ENCODE results near the gene RAB31.

The RAB31 gene

DNA sequence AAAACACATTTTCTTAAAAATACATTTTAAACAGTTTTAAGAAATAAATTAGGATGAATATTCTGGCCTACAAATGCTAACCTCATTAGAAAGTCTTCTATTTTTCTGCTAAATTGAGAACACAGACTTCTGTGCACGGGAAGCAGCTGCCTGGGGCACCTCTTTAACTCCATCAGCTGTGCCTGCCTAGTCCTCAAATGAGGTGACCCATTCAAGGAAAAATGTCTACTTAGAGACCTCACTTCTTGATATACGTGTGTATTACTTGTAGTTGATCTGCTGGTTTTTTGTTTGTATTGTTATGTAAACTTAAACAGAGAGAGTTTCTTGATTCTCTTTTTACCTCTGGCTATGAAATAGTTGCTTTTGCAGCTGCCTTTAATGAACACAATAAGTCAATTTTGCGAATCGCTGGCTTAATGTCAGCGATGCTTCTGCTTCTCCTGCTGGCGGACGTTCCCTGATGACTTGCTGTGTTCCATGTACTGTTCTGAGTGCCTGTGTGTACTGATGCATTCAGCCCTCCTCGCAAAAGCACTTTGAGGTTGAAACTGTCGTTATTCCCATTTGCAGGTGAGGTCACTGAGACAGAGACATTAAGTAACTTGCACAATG is 88.9 kb downstream of the RAB31 start:
- DNase-seq = no peak

DNA sequence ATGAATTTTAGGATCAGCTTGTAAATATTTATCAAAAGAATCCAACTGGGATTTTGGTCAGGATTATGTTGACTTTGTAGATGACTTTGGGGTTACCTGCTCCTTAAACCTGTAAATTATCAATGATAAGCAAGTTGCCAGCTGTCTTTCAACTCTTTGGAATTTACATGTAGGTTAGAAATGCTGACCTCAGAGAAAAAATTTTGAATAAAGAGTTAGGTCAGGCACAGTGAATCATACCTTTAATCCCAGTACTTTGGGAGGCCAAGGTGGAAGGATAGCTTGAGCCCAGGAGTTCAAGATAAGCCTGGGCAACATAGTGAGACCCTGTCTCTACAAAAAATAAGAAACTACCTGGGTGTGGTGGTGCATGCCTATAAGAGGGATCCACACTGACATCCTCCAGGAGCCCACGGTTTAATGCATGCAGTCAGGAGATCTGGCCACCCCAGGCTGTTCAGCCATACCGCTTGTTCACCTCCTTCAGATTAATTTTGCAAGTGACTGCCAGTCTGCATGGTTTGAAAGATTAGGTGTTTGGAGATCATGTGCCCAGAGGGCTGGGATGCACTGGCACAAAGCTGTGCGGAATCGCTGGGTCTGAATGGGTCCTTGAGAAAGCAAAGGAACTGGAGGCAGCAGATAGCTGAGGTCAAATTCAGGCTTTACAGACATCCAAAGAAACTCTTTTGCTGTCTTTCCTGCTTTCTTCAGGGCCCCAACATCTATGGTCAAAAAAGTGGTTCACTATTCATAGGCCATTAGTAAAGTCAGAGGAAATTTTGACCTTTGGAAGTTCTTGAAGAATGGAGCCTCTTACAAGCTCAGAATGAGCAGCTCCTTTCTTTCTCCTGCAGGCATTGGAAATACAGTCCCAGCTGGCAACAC is 94.3 kb downstream of the RAB31 start:
- no peak for DNase-seq

DNA sequence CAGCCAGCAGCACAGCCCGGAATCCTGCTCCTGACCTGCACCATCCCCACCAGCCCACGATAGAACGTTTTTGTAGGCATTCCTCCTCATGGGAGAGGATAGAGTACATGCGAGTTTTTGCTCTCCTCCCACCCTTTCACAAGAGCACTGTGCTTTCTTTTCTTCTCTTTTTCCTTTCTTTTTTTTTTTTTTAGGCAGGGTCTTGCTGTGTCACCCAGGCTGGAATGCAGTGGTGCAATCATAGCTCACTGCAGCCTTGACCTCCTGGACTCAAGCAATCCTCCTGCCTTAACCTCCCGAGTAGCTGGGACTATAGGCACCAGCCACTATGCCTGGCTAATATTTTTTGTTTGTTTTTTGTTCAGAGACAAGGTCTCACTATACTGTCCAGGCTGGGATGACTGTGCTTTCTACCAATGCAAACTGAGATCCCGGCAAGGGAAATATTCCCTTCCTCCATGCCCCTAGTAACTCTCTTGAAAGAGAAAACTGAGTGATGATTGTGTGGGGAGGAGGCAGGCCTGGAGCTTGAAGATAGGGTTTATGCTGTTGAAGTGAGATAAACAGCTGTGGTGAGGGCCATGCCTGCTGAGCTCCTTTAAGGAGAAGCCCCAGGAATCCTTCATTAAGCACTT is 95.1 kb downstream of the RAB31 start:
- no peak for DNase-seq

DNA sequence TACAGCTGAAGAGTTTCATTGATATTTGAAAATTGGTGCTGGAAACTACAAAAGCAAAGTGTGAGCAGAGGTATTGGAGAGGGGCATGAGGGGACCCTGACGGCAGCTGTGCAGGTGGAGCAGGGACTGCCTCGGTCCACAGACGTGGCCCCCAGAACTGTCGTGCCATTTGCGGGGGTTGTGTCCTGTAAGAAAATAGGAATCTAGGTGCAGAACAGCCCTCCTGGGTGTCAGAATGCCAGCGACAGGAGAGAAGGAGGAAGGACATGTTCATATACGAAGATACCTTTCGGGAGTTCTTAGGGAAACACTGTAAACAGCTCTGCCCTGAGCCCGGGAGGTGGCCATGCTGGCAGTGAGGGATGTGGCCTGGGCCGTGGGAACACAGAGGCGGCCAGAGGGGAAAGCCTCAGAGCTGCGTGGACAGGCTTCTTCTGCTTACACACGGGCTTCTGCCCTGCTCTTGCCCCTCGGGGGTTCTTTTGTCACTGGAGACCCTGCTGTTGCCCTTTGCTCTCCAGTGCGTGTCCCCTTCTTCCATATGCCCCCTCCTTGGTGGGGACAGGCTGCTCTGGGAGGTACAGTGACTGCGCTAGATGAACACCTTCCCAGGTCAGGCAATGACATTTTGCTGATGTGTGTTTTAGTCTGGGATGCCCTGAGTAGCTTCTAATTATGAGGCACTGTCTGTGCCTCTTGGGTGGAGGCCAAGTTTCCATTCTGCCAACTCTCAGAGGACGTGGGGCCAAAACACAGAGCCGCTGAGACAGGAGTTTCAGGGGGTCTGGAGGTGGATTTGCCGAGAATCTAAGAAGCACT is 95.8 kb downstream of the RAB31 start:
- DNase-seq = no peak

DNA sequence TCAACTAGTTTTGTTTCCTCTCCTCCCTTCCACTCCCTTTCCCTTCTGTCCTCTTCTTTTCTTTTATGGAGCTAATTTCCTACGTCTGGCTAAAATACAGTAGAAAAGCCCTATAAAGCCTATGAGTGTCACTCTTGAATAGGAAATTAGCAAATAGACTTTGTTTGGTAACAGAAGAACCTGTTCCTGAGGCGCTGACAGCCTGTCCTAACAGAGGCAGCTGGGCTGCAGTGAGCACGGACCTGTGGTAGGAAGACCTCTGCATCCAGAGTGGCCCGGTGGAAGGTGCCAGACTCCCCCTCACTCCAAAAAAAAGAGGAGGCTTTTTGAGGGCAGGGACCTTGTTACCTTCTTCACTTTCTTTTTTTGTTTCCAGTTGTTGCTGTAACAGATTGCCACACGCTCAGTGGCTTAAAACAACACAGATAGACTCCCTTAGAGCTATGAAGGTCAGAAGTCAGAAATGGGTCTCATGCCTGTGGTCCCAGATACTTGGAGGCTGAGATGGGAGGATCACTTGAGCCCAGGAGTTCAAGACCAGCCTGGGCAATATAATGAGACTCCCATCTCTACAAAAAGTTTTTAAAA is 96.5 kb downstream of the RAB31 start:
- DNase-seq = no peak

DNA sequence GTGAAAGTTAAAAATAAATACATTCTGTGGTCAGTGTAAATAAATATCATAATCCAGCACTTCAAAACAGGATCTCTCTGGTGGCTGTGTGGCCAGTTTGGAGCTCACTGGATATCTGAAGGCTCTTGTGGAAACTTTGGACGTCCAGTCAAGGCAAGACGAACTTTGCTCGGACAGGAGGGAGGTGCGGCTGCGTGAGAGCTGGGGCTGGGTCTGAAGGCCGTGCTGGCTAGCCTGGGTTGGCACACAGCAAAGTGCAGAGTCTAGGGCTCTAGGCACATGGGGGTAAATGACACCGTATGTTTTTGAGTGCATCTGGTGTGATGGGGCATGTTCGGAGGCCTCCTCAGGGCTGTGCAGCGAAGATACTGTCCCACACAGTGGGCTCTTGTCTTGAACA is 98.8 kb downstream of the RAB31 start:
- no peak for DNase-seq

DNA sequence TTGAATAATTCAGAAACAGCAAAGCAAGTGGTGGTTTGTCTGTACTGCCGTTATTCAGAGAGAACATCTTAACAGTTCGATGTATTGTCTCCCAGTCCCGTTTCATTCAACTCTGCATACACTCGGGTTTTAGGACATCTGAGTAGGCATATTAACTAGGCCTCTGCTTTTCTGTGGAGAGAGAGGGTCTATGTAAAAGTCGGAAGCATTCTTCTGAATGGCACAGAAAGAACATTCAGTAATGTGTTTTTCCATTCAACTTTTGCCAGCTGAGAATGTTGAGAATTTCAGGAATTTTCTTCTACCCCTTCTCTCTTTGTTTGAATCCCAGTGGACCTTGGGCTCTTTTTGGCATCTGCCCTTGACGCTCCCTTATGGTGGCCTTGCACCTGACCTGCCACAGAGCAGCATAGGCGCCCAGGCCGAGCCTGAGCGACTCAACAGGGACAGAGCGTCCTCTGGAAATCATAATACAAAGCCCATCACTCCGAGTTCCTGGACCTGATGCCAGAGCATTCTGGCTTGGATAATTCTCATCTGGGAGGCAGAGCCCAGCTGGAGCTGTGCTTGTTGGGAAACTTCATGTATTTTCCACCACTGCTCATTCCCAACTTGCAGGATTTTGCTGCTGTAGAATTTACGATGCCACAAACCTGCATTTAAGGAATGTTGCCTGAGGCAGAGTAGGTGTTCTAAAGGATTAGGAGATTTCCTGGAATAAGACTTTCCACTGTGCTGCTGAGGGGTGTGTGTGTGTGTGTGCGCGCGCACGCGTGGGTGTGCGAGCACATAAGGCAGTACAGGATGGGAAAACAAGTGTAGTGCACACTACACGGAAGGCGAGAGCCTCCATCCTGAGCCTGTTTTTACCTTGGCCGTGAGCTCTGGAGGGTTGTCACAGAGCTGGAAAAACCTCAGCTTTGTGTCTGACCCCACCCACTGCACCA is 100.5 kb downstream of the RAB31 start:
- DNase-seq = no peak

DNA sequence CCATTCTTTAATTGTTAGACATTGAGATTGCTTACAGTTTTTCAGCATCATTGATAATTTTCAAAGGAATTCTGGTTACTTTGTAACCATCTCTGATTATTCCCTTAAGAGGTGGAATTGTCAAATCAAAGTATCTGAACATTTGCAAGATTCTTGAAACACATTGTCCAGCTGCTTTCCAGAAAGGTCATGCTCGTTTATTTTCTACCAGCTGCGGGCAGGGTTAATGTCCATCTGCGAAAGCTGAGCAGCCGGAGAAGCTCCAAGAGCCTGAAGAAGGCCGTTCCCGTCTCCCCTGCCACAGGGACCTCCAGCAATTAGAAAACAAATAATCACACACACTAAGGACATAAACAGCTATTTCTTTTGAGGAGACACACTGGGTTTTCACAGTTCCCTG is 101.6 kb downstream of the RAB31 start:
- no peak for DNase-seq

DNA sequence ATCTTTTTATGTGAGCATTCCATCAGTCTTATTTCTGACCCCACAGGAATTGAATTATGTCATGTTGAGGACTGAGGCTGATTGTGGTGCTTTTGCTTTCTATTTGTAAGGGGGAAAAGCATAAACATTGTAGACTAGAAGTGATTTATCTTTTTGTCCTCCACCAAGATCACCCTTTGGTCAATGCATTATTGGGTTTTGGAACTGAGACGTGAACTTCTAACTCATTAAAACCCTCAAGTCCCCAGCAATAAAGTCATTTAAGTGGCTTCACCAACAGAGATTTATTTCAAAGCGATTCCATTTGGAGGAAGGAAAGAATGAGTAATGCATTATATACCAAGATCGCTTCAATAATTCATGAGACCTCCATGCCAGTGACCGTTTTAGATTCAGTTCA is 102.2 kb downstream of the RAB31 start:
- DNase-seq = no peak

DNA sequence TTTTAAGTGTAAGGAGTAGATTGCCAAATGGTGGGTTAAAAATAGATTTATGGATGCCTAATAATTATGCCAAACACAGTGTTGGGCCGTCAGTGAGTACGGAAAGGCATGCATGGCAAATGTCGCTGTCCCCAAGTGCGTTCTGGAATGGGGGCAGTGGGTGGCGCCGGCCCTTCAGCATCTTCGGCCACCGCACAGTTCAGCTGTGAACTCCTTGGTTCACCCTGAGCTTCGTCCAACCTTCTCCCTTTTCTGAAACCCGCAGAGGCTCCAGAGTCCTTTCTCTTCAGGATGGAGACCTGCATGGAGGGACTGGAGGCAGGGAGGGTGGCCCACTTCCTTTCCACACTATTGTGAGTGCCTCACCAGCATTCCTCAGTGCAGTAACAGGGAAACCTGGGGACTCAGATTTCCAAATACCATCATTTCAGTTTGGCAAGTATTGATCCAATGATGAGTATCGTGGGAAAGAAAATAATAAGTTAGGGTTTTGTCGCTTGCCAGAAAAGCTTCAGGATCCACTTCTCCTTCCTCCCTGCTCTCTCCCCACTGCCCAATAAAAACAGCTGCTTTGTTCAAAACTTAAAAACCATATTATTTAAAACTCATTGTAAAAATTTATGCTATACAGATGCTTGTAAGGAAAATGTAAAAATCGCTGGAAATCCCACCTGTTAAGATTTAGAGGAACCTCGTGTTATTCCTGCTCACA is 103.0 kb downstream of the RAB31 start:
- DNase-seq = no peak

DNA sequence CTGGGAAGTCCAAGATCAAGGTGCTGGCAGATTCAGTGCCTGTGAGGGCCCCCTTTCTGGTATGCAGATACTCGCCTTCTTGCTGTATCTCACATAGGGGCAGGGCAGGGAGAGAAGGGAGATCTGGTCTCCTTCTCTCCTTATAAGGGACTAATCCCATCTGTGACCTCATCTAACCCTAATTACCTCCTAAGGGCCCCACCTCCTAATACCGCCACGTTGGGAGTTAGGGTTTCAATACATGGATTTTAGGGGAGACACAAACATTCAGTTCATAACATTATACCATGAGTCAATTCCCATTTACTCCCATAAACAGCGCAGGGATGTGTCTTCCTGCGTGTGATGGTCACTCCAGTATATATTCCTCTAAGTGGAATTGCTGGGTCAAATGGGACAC is 103.9 kb downstream of the RAB31 start:
- no peak for DNase-seq

DNA sequence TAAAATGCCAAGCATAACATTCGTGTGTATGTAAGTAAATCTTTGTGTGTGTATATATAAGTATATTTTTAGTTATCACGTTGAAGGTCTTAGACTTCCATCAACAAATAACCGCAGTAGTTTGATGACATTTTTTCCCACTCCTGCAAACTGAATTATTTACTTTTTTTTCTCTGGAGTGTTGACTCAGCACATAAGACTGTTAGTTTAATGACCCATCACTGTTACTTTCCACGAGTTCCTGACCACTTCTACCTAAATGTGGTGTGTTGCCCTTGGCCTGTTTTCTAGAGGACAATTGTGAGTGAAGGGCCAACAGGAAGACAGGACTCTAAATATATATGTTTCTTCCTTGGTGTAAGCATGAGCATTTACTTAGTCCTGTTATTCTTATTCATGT is 106.3 kb downstream of the RAB31 start:
- no peak for DNase-seq

DNA sequence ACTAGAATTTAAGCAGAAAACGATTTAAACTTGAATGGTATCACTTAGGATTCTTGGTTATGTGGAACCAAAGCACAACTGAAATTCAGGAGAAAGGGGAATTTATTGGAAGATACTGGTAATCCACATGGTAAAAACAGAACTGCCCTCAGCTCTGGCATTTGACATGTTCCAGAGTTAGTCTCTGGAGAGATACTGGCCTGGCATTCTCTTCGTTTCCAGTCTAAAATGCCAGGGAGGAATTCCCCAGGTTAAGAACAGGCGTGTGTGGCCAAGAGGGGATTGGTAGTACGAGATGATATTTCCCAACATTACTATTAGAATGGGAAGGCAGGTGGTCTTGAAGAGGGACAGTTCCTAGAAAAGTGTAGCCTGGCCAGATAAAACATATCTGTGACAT is 109.2 kb downstream of the RAB31 start:
- DNase-seq = no peak

DNA sequence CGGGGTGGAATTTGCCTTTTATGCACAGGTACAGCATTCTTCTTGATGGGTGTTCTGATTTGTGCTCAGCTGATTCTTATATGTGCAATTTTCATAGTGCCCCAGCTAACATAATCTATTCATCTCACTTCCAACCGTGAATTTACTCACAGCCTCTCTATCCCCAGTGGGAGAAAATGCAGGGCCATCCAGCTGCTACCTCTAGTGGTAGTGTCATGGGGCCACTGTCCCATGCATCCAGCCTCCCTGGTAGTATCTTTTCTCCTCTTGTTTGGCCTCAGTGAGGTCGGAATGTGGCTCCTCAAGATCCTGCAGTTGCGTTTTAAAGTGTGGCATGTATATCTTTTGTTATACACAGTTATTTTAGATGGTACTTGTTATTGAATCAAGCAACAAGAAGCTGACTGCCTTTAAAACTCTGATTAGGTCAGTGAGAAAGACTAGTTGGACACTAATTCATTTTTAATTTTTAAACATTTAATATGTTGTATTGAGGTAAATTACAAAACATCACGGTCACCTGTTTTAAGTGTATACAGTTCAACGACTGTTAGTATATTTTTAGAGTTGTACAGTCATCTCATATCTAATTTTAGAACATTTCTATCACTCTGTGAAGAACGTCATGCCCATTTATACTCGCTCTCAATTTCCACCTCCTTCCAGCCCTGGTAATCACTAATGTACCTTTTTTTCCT is 109.8 kb downstream of the RAB31 start:
- no peak for DNase-seq

DNA sequence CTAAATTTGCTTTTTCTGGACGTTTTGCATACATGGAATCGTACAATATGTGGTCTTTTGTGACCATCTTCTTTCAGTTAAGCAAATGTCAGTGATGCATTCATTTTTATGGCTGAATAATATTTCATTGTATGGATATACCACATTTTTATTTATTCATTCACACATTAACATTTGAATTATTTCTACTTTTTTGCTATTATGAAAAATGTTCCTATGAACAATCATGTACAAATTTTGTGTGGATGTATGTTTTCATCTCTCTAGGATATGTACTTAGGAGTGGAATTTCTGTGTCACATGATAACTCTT is 110.3 kb downstream of the RAB31 start:
- DNase-seq = no peak

DNA sequence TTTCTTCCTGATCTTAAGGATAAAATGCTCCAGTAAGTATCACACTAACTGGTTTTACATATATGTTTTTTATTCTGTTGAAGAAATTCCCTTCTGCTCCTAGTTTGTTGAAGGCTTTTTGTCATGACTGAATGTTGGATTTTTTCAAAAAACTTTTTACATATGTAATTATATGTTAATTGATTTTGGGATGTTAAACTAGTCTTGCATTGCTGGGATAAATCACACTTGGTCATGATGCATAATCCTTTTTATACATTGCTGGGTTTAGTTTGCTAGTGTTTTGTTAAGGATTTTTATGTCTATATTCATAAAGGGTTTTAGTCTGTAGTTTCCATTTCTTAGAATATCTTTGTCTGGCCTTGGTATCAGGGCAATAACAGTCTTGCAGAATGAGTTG is 112.0 kb downstream of the RAB31 start:
- no peak for DNase-seq

DNA sequence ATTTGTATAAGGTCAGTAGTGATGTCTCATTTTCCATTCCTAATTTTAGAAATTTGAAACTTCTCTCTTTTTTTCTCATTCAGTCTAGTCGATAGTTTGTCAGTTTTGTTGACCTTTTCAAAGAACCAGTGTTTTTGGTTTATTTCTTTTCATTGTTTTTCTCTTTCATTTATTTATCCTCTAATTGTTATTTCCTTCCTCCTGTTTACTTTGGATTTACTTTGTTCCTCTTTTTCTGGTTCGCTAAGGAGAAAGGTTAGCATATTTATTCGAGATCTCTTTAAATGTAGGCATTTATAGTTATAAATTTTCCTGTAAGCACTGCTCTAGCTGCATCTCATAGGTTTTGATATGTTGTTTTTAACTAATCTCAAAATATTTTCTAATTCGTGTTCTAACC is 112.6 kb downstream of the RAB31 start:
- DNase-seq = no peak

DNA sequence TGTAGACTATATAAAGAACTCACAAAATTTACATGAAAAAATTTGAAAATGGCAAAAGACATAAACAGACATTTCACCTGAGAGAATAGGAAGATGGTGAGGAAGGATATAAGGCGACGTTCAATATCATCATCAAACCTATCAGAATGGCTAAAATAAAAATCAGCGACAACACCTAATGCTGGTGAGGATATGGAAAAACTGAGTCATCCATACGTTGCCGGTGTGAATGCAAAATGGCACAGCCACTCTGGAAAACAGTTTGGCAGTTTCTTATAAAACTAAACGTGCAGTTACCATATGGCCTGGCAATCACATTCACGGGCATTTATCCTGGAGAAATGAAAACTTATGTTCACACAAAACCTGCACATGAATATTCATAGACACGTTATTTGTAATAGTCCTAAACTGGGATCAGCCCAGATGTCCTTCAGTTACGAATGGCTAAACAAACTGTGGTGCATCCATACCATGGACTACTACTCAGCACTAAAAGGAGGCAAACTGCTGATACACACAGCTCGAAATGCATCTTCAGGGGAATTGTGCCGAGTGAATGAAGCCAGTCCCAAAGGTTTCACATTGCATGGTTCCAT is 114.6 kb downstream of the RAB31 start:
- DNase-seq = no peak

DNA sequence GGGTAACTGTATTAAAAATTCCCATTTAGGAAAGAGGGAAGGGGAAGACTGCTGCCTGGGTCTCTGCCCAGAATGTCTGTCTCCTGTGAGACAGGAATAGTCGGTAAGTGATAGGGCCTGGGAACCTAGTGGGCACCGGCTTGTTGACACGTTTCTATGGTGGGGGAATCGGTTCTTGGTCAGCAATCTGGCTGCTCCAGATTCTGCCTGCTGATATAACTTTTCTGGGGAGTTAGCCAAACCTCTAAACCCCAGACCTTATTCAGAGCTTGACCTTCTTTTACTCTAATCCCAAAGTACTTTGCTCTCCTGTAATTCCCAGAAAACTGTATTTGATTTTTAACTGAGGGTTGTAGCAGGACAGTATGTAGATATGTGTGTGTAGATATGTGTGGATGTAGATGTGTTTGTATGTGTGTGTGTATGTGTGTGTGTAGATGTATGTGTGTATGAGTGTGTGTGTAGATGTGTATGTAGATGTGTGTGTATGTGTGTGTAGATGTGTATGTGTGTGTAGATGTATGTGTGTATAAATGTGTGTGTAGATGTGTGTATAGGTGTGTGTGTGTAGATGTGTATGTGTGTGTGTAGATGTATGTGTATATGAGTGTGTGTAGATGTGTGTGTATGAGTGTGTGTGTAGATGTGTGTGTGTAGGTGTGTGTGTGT is 115.8 kb downstream of the RAB31 start:
- DNase-seq = no peak

DNA sequence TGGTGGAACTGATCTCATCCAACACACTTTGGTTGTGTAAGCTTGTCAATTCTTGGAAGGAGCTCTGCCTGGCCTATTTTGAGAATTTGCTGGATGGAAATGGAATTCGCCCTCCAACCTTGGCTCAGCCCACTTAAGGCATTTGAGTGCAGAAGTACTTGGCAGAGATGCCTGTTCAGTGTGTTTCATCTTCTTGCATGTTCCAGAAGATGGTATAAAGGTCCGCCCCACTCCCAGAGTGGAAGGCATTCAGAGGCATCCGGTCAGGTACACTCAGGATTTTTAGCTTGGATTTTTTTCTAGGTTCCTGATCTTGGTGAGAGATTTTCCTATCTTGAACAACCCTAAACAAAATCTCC is 116.4 kb downstream of the RAB31 start:
- DNase-seq = no peak

All from stimulated activated CD4-positive, alpha-beta T cell treated with anti-CD3 and anti-CD28 coated beads, Interleukin-4, amount 100 ng/mL, for 4 hours (primary cell).